ENCODE measurements around the gene NXN. TPM values are rescaled to one million over a fixed set of nuclear protein-coding genes. Genes with fewer than 3 reads are reported as not detected.

NXN gene
- polyA plus RNA-seq, 1 of the 3 experiments (the other 2 are of a cell fraction): 23.9 TPM

DNA sequence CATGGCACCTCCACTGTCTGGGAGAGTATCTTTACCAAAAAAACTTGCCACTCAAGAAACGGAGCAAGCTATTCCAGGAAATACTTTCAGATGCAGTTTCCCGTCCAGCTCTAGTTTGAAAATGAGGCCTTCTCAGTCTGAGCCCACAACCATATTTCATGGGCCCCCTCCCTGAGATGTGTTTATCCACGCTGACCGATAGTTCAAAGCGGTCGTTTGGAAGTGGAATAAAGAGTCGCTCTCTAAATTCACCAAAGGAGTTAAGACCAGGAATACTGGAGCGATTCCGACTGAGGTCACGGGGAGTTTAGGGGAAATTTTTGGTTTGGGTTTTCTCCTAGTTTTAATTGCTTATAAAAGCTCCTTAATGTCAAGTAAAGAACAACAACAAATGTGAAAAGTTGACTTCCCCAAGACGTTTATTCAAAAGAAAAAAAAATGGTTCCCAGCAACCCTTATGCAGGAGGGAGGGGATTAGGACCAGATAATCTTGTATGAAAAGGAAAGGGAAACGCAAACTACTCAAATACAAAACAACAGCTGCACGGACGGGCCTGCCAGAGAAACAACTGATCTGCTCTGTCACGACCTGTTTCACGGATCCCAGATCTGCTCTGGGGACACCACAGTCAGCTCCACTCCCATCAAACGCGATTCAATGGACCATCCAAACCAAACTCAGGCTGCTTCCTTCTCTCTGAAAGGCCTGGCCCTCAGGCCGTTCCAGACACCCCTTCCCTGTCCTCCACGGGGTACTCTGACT, 120.3 kb downstream of the NXN start (continued):
- TF ChIP-seq RAD21 (IDR thresholded peaks at IDR 0.05; ENCODE audit: low read length): no peak
- no peak for TF ChIP-seq TCF12 (IDR thresholded peaks at IDR 0.05)
- TF ChIP-seq IRF3 (IDR thresholded peaks at IDR 0.05; ENCODE audit: low read depth, low read length): no peak
- no peak for TF ChIP-seq FOSL2 (IDR thresholded peaks at IDR 0.05; ENCODE audit: borderline replicate concordance, low read depth)
- TF ChIP-seq, protein P1, sequence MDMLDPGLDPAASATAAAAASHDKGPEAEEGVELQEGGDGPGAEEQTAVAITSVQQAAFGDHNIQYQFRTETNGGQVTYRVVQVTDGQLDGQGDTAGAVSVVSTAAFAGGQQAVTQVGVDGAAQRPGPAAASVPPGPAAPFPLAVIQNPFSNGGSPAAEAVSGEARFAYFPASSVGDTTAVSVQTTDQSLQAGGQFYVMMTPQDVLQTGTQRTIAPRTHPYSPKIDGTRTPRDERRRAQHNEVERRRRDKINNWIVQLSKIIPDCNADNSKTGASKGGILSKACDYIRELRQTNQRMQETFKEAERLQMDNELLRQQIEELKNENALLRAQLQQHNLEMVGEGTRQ (IDR thresholded peaks at IDR 0.05; ENCODE audit: borderline replicate concordance, low read depth, low read length): no peak

- Histone ChIP-seq H3F3A (replicated peaks; ENCODE audit: insufficient read depth) (no peaks in the 10 kb centered on the region), H4K20me1 (ENCODE audit: insufficient read depth) (no peaks in the 10 kb centered on the region), H3K4me1 (ENCODE audit: control insufficient read depth in 1 of 2, insufficient read depth in 2 of 2, low read depth in 1 of 2, low read length in 1 of 2) (no peaks in the 10 kb centered on the region), H3K4me2 (no peak overlapping the region), H3K9ac (no peak overlapping the region), H3K4me3 (ENCODE audit: low read depth in 2 of 2, low read length in 1 of 2) (no peak overlapping the region), H3K27me3 (ENCODE audit: insufficient read depth) (peaks cover 55% of the 10 kb centered on the region), H3K9me3 (no peaks in the 10 kb centered on the region), H3K79me2 (ENCODE audit: insufficient read depth) (0 out of 2 replicates have a peak, but pooled peaks cover 4% of the 10 kb centered on the region), H2AFZ (ENCODE audit: low read depth) (no peak overlapping the region), H3K36me3 (replicated peaks in 1 of 2; ENCODE audit: control insufficient read depth in 1 of 2, insufficient read depth in 2 of 2, low read length in 1 of 2) (no peaks in the 10 kb centered on the region), H3K27ac (ENCODE audit: low read depth in 2 of 2, low read length in 1 of 2) (no peak overlapping the region), H3K9me2 (no peaks in the 10 kb centered on the region)
- POLR2A ChIA-PET: no interaction called here
- CTCF ChIA-PET: no interaction called here
- no peak for DNase-seq
- WGBS (ENCODE audit: low lambda C conversion rate): 53% methylated on average over 7 of the region's 7 CpGs
- TF ChIP-seq, protein P2, sequence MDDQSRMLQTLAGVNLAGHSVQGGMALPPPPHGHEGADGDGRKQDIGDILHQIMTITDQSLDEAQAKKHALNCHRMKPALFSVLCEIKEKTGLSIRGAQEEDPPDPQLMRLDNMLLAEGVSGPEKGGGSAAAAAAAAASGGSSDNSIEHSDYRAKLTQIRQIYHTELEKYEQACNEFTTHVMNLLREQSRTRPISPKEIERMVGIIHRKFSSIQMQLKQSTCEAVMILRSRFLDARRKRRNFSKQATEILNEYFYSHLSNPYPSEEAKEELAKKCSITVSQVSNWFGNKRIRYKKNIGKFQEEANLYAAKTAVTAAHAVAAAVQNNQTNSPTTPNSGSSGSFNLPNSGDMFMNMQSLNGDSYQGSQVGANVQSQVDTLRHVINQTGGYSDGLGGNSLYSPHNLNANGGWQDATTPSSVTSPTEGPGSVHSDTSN (IDR thresholded peaks at IDR 0.05): no peak
- TF ChIP-seq ZBTB33 (IDR thresholded peaks at IDR 0.05; ENCODE audit: borderline replicate concordance, low read depth) (no peak), RCOR1 (IDR thresholded peaks at IDR 0.05; ENCODE audit: low read length) (no peak), RFX5 (IDR thresholded peaks at IDR 0.05; ENCODE audit: low read length) (no peak), RXRA (IDR thresholded peaks at IDR 0.05; ENCODE audit: borderline replicate concordance, low read depth) (no peak), GATA2 (CRISPR knock-in tag; IDR thresholded peaks at IDR 0.05) (no peak), FOSL2 (IDR thresholded peaks at IDR 0.05; ENCODE audit: borderline replicate concordance, low read depth) (no peak), TEAD4 (IDR thresholded peaks at IDR 0.05; ENCODE audit: borderline replicate concordance, insufficient read depth) (no peak), EZH2phosphoT487 (IDR thresholded peaks at IDR 0.05; ENCODE audit: borderline replicate concordance, low read depth) (no peak), CHD2 (IDR thresholded peaks at IDR 0.05; ENCODE audit: low read length, partially characterized antibody) (no peak), ELF1 (IDR thresholded peaks at IDR 0.05) (no peak), NFIC (IDR thresholded peaks at IDR 0.05; ENCODE audit: borderline replicate concordance) (no peak), USF1 (IDR thresholded peaks at IDR 0.05; ENCODE audit: borderline replicate concordance, low read depth) (no peak), TCF12 (IDR thresholded peaks at IDR 0.05) (no peak), POLR2AphosphoS5 (IDR thresholded peaks at IDR 0.05; ENCODE audit: low read depth, low read length) (no peak)
Measured at GRCh38 chr17:856149-856548, 123.4 kb downstream of the NXN start.
